ENCODE data around the gene LSM3.

Gene LSM3

DNA sequence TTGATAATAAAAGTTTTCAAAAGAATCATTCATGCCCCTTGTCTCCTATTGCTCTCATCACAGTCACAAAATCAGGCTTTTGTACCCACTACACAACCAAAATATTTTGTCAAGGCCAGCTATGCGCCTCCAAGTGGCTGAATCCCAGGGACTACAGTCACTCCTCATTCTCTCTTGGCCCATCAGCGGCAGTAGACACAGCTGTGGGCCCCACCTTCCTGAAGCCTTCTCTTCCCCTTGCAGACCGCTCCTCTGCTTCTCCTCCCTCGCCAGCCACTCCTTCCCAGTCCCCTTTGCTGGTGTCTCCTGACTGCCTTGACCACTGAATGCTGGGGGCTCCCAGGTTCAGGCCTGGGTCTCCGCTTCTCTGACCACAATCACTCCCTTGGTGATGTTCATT, 52.1 kb downstream of the LSM3 start:
- no peaks in the 10 kb centered on the region for H3F3A ChIP-seq (ENCODE audit: insufficient read depth, low read length)

DNA sequence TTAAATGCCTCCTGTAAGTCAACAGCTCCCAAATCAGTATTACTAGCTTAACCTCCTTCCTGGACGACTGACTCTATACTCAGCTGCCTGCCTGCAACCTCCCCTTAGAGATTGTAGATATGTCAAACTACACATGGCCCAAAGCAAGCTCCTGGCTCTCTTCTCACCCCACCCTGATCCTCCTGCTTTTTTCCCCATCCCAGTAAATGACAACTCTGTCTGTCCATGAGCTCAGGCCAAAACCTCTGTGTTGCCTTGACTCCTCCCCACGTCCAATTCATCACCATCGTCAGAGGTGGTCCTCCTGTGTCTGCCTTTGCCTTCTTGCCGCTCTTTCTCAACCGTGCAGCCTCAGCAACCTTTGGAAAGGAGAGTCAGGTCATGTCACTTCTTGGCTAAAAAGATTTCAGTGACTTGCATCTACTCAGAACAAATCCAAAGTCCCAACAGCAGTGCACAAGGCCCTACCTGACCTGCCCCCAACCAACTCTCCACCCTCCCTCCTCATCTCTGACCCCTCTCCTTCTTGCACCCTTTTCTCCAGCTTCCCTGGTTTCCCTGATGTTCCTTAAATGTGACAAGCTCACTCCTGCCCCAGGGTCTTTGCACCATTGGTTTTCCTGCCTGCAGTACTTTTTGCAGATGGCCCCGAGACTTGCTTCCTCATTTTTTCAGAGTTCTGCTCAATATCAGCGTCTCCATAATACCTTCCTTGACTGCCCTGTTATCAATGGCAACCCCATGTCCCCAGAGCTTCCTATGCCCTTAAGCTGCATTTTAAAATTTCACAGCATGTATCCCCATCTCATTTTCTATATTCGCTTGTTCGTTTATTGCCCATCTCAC, 52.8 kb downstream of the LSM3 start:
- H3K79me2 ChIP-seq (ENCODE audit: low read length), result no peaks in the 10 kb centered on the region
- H2AFZ ChIP-seq (ENCODE audit: low read length), result no peak overlapping the region
- no peak overlapping the region for H3K4me2 ChIP-seq (ENCODE audit: low read depth, low read length)
- no peak overlapping the region for H3K4me3 ChIP-seq (ENCODE audit: low read length)
- TF ChIP-seq, protein P1, sequence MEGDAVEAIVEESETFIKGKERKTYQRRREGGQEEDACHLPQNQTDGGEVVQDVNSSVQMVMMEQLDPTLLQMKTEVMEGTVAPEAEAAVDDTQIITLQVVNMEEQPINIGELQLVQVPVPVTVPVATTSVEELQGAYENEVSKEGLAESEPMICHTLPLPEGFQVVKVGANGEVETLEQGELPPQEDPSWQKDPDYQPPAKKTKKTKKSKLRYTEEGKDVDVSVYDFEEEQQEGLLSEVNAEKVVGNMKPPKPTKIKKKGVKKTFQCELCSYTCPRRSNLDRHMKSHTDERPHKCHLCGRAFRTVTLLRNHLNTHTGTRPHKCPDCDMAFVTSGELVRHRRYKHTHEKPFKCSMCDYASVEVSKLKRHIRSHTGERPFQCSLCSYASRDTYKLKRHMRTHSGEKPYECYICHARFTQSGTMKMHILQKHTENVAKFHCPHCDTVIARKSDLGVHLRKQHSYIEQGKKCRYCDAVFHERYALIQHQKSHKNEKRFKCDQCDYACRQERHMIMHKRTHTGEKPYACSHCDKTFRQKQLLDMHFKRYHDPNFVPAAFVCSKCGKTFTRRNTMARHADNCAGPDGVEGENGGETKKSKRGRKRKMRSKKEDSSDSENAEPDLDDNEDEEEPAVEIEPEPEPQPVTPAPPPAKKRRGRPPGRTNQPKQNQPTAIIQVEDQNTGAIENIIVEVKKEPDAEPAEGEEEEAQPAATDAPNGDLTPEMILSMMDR (IDR thresholded peaks at IDR 0.05; ENCODE audit: low read length), result no peak
- TF ChIP-seq EZH2 (optimal IDR thresholded peaks at IDR 0.05; ENCODE audit: low read depth, low read length), result no peak
- no peaks in the 10 kb centered on the region for H4K20me1 ChIP-seq (ENCODE audit: insufficient read depth, low read length)
- no peak for DNase-seq
- no peaks in the 10 kb centered on the region for H3K9me3 ChIP-seq (replicated peaks; ENCODE audit: insufficient read depth, low read length)
- no peaks in the 10 kb centered on the region for H3K4me1 ChIP-seq (ENCODE audit: low read length)
- H3K36me3 ChIP-seq (replicated peaks; ENCODE audit: insufficient read depth, low read length), result no peaks in the 10 kb centered on the region
- H3K9me2 ChIP-seq (replicated peaks; ENCODE audit: insufficient read depth, low read length), result no peaks in the 10 kb centered on the region
- H3F3A ChIP-seq (ENCODE audit: insufficient read depth, low read length), result no peaks in the 10 kb centered on the region
- H3K27ac ChIP-seq (ENCODE audit: low read length), result no peak overlapping the region
- H3K27me3 ChIP-seq (replicated peaks; ENCODE audit: insufficient read depth, low read length), result no peaks in the 10 kb centered on the region
- no peak overlapping the region for H3K9ac ChIP-seq (ENCODE audit: low read length)

More for the DNA sequence above, 52.1 kb downstream of the LSM3 start:
- H3K27me3 ChIP-seq (replicated peaks; ENCODE audit: insufficient read depth, low read length), result no peaks in the 10 kb centered on the region
- H3K9ac ChIP-seq (ENCODE audit: low read length), result no peak overlapping the region
- H3K27ac ChIP-seq (ENCODE audit: low read length), result no peak overlapping the region
- DNase-seq, result no peak
- no peak for TF ChIP-seq EZH2phosphoT487 (IDR thresholded peaks at IDR 0.05; ENCODE audit: low read length)
- no peak for TF ChIP-seq EZH2 (optimal IDR thresholded peaks at IDR 0.05; ENCODE audit: low read depth, low read length)
- TF ChIP-seq, protein P1 (IDR thresholded peaks at IDR 0.05; ENCODE audit: low read length), result no peak
- H3K4me1 ChIP-seq (ENCODE audit: low read length), result no peaks in the 10 kb centered on the region
- H4K20me1 ChIP-seq (ENCODE audit: insufficient read depth, low read length), result no peaks in the 10 kb centered on the region
- H3K9me2 ChIP-seq (replicated peaks; ENCODE audit: insufficient read depth, low read length), result no peaks in the 10 kb centered on the region
- no peak overlapping the region for H3K4me3 ChIP-seq (ENCODE audit: low read length)
- H3K79me2 ChIP-seq (ENCODE audit: low read length), result no peaks in the 10 kb centered on the region
- no peaks in the 10 kb centered on the region for H3K9me3 ChIP-seq (replicated peaks; ENCODE audit: insufficient read depth, low read length)
- no peaks in the 10 kb centered on the region for H3K36me3 ChIP-seq (replicated peaks; ENCODE audit: insufficient read depth, low read length)
- H2AFZ ChIP-seq (ENCODE audit: low read length), result no peak overlapping the region
- H3K4me2 ChIP-seq (ENCODE audit: low read depth, low read length), result no peak overlapping the region

DNA sequence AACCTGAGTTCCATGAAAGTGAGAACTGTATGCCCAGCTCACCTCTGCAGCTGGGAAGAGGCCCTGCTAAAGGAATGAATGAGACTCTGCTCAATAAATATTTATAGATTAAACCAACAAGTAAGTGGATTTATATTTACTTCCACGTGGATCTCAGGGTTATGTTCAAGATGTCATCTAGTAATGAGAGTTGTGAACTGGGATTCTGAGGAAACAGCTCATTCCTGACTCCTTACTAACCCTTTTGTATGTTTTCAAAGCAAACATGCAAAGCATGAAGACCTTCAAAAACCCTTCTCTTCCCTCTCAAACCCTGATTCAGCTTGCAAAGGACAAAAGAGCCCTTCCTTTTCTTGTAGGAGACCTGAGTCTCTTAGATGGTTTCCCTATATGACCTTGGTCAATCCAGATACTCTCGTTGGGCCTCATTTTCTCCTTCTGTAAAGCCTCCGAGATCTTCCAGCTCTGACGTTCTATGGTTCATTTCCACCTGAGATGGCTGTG, 53.4 kb downstream of the LSM3 start:
- Histone ChIP-seq H3K9ac (ENCODE audit: low read length) (no peak overlapping the region), H3K9me2 (replicated peaks; ENCODE audit: insufficient read depth, low read length) (no peaks in the 10 kb centered on the region), H3K36me3 (replicated peaks; ENCODE audit: insufficient read depth, low read length) (no peaks in the 10 kb centered on the region), H3K4me2 (ENCODE audit: low read depth, low read length) (no peak overlapping the region), H3K4me1 (ENCODE audit: low read length) (no peaks in the 10 kb centered on the region), H3K27me3 (replicated peaks; ENCODE audit: insufficient read depth, low read length) (no peaks in the 10 kb centered on the region), H3K79me2 (ENCODE audit: low read length) (no peaks in the 10 kb centered on the region), H3K9me3 (replicated peaks; ENCODE audit: insufficient read depth, low read length) (no peaks in the 10 kb centered on the region), H4K20me1 (ENCODE audit: insufficient read depth, low read length) (no peaks in the 10 kb centered on the region), H3K27ac (ENCODE audit: low read length) (no peak overlapping the region), H3K4me3 (ENCODE audit: low read length) (no peak overlapping the region), H2AFZ (ENCODE audit: low read length) (no peak overlapping the region), H3F3A (ENCODE audit: insufficient read depth, low read length) (no peaks in the 10 kb centered on the region)
- no peak for DNase-seq
- TF ChIP-seq EZH2phosphoT487 (IDR thresholded peaks at IDR 0.05; ENCODE audit: low read length) (no peak), EZH2 (optimal IDR thresholded peaks at IDR 0.05; ENCODE audit: low read depth, low read length) (no peak)
- TF ChIP-seq, protein P1 (IDR thresholded peaks at IDR 0.05; ENCODE audit: low read length), result no peak
